T-cell (primary cell): Measurements from ENCODE around the gene LENG9. TPM values are rescaled to one million over a fixed set of nuclear protein-coding genes. Genes with fewer than 3 reads are reported as not detected.

Source experiments
- ATAC-seq, 4 experiments: fragments of 200-7000 bp in 3 of 4; fragments of 150-1000 bp in 1 of 4; cut with Tn5 transposase; replicated peaks in 1 of 4; 1 replicate in 3 of 4; 2 replicates in 1 of 4; pipeline ENCODE4 v1.10.0; 2021; ENCODE audit warnings: moderate library complexity in 3 of 4, mild to moderate bottlenecking in 2 of 4, moderate number of reproducible peaks in 1 of 4
- CTCF ChIA-PET, 2 donors: fragments of 300-600 bp; sonication (Branson Sonifier 250); formaldehyde crosslinking; loops; one replicate each; lab custom pipeline; 2022; ENCODE audit warnings: antibody characterized with exemption in 2 of 2; lab: Charles Lee
- POLR2A ChIA-PET, 2 donors: fragments of 300-600 bp; sonication (Branson Sonifier 250); formaldehyde crosslinking; loops; one replicate each; lab custom pipeline; 2022; ENCODE audit warnings: antibody characterized with exemption in 2 of 2; lab: Charles Lee
- DNase-seq, 35 experiments: peaks; one replicate each; pipeline versions ENCODE4 v3.0.0 to v3.0.0-alpha.2; 2013 to 2023
- H3K27ac ChIP-seq: one replicate; pipeline ENCODE4 v1.5.1; 2013; ENCODE audit warnings: low read length
- H3K27me3 ChIP-seq, 2 experiments: replicated peaks in 1 of 2; 1 replicate in 1 of 2; 2 replicates in 1 of 2; pipeline versions ENCODE4 v1.6.1 to v1.7.0; 2013; ENCODE audit warnings: low read length in 1 of 2, mixed read lengths in 1 of 2; ENCODE audit not compliant: control insufficient read depth in 2 of 2, insufficient read depth in 2 of 2; ENCODE audit errors: extremely low read depth in 1 of 2
- H3K36me3 ChIP-seq, 2 donors: 1 replicate in 1 of 2; 2 replicates in 1 of 2; pipeline versions ENCODE4 v1.6.1 to v1.7.0; 2013; ENCODE audit warnings: low read length in 1 of 2; ENCODE audit not compliant: control insufficient read depth in 2 of 2, insufficient read depth in 1 of 2; ENCODE audit errors: extremely low read depth in 1 of 2
- H3K4me1 ChIP-seq, 2 experiments: 1 replicate in 1 of 2; 2 replicates in 1 of 2; pipeline versions ENCODE4 v1.6.1 to v1.7.0; 2013; ENCODE audit warnings: low read length in 2 of 2, mixed read lengths in 1 of 2; ENCODE audit not compliant: insufficient read depth in 2 of 2, control insufficient read depth in 1 of 2; ENCODE audit errors: extremely low read depth in 1 of 2
- H3K4me3 ChIP-seq, 2 donors: 1 replicate in 1 of 2; 2 replicates in 1 of 2; pipeline versions ENCODE4 v1.5.1 to v1.7.0; 2013; ENCODE audit warnings: mild to moderate bottlenecking in 2 of 2, low read length in 1 of 2, moderate library complexity in 1 of 2; ENCODE audit not compliant: control insufficient read depth in 1 of 2; ENCODE audit errors: extremely low read depth in 1 of 2
- H3K9me3 ChIP-seq: 2 replicates; pipeline ENCODE4 v1.7.0; 2013
- H3K27ac Mint-ChIP-seq, 2 donors: one replicate each; pipeline ENCODE4 v1.8.0; 2020 to 2021; ENCODE audit warnings: mild to moderate bottlenecking in 2 of 2, mixed read lengths in 2 of 2
- H3K27me3 Mint-ChIP-seq, 2 donors: one replicate each; pipeline ENCODE4 v1.8.0; 2021 to 2022; ENCODE audit warnings: mixed read lengths in 2 of 2
- H3K36me3 Mint-ChIP-seq: one replicate; pipeline ENCODE4 v1.8.0; 2021; ENCODE audit warnings: mixed read lengths
- H3K4me1 Mint-ChIP-seq, 3 donors: one replicate each; pipeline ENCODE4 v1.8.0; 2020 to 2022; ENCODE audit warnings: mixed read lengths in 3 of 3, mild to moderate bottlenecking in 1 of 3
- H3K4me3 Mint-ChIP-seq, 3 donors: one replicate each; pipeline ENCODE4 v1.8.0; 2020 to 2022; ENCODE audit warnings: mild to moderate bottlenecking in 3 of 3, mixed read lengths in 3 of 3, moderate library complexity in 3 of 3
- H3K9me3 Mint-ChIP-seq, 3 donors: one replicate each; pipeline ENCODE4 v1.8.0; 2020 to 2022; ENCODE audit warnings: mixed read lengths in 3 of 3
- WGBS: methylation state at CpG from one replicate; pipeline ENCODE4 v1.1.5; 2013; ENCODE audit warnings: missing lambda C conversion rate; ENCODE audit not compliant: insufficient coverage; 5-methylcytosine and 5-hydroxymethylcytosine counted together
- total RNA-seq, 35 experiments: library from RNA in 6 of 35; stranded (reverse) in 6 of 35; fragments of 120-200 nt in 1 of 35; gene quantifications; one replicate each; pipeline versions ENCODE4 v1.2.1 to v1.2.4 and lab custom pipeline; 2013 to 2026

The LENG9 gene
- total RNA-seq, 5 donors from 2014 or later (not counting 1 experiment from before 2014, with no cell fraction given) = 2.2 to 7.9 (median 7.5) TPM

- ChIA-PET CTCF (no interaction called here), POLR2A (interaction anchor here in 1 of 2 donors (1.7 kb wide), 1 partner anchor 9 kb away, joined by 4 read pairs; the partner anchor contains the start of gene LENG9)
- H3K27me3 Mint-ChIP-seq = no peaks in the 10 kb centered on the region
- H3K4me3 ChIP-seq = no peak overlapping the region
- no peak overlapping the region for H3K27ac Mint-ChIP-seq
- peaks cover 34 to 92% of the 10 kb centered on the region in 2 donors for H3K36me3 ChIP-seq
- H3K27me3 ChIP-seq = no peaks in the 10 kb centered on the region
- no peaks in the 10 kb centered on the region for H3K9me3 Mint-ChIP-seq
- peaks cover 44 to 51% (median 45%) of the 10 kb centered on the region in 3 donors for H3K4me1 Mint-ChIP-seq
- peaks cover 6 to 61% of the 10 kb centered on the region in 2 experiments for H3K4me1 ChIP-seq
- no peak for ATAC-seq
- WGBS = 95% methylated on average over 29 of the region's 31 CpGs
- H3K36me3 Mint-ChIP-seq = peaks cover 54% of the 10 kb centered on the region
- H3K9me3 ChIP-seq = no peaks in the 10 kb centered on the region
- H3K4me3 Mint-ChIP-seq = no peak overlapping the region
- no peak overlapping the region for H3K27ac ChIP-seq
- DNase-seq = no peak
These were observed 9.4 kb downstream of the LENG9 start for GRCh38 chr19:54453921-54454780.

GRCh38 chr19:54452626-54453025, 11.0 kb downstream of the LENG9 start:
- no peaks in the 10 kb centered on the region for H3K27me3 Mint-ChIP-seq
- DNase-seq (no peak), ATAC-seq (no peak)
- POLR2A ChIA-PET = interaction anchor here (0.8 to 1.7 kb wide), 2 partner anchors 9 to 11 kb away, joined by 3 to 4 read pairs; partner anchors contain the start of gene LENG9 (in 1 of the 2)
- Histone ChIP-seq H3K36me3 (peaks cover 33 to 77% of the 10 kb centered on the region in 2 donors), H3K4me3 (no peak overlapping the region), H3K4me1 (peaks cover 10 to 57% of the 10 kb centered on the region in 2 experiments), H3K27ac (no peak overlapping the region), H3K27me3 (no peaks in the 10 kb centered on the region), H3K9me3 (no peaks in the 10 kb centered on the region)
- H3K4me3 Mint-ChIP-seq = peak overlapping the region in 1 of 3 donors; percentile 4
- H3K36me3 Mint-ChIP-seq = peaks cover 41% of the 10 kb centered on the region
- H3K9me3 Mint-ChIP-seq = no peaks in the 10 kb centered on the region
- WGBS = 85% methylated on average over 4 of the region's 11 CpGs
- CTCF ChIA-PET = no interaction called here
- H3K27ac Mint-ChIP-seq = no peak overlapping the region
- H3K4me1 Mint-ChIP-seq = peaks cover 42 to 52% (median 46%) of the 10 kb centered on the region in 3 donors

DNA sequence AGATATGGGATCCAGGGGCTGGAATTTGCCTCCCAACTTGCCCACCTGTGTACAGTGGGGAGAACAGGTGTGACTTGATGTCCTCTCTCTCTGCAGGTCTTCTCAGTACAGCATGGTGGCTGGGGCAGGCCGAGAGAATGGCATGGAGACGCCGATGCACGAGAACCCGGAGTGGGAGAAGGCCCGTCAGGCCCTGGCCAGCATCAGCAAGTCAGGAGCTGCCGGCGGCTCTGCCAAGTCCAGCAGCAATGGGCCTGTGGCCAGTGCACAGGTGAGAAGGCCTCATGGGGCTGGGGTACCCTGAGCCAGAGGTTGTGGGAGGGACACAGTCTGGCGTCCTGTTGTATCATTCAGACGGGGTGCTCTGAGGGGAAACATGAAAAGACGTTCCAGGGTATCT, 11.6 kb downstream of the LENG9 start:
- DNase-seq (no peak), ATAC-seq (no peak)
- no peak overlapping the region for H3K27ac ChIP-seq
- H3K4me3 ChIP-seq = no peak overlapping the region
- Mint-ChIP-seq H3K9me3 (no peaks in the 10 kb centered on the region), H3K4me3 (peak overlapping the region in 1 of 3 donors; percentile 100), H3K36me3 (peaks cover 41% of the 10 kb centered on the region), H3K27me3 (no peaks in the 10 kb centered on the region), H3K4me1 (peaks cover 47 to 53% (median 52%) of the 10 kb centered on the region in 3 donors), H3K27ac (no peak overlapping the region)
- H3K9me3 ChIP-seq = no peaks in the 10 kb centered on the region
- H3K4me1 ChIP-seq = peaks cover 14 to 62% of the 10 kb centered on the region in 2 experiments
- 95% methylated on average over 11 of the region's 11 CpGs for WGBS
- CTCF ChIA-PET = no interaction called here
- H3K27me3 ChIP-seq = no peaks in the 10 kb centered on the region
- POLR2A ChIA-PET = no interaction called here
- H3K36me3 ChIP-seq = peaks cover 29 to 71% of the 10 kb centered on the region in 2 donors

GRCh38 chr19:54451331-54451871, 12.2 kb downstream of the LENG9 start:
- no peak for DNase-seq
- peak overlapping the region; percentile 45 for H3K27ac ChIP-seq

GRCh38 chr19:54449701-54450069, 13.9 kb downstream of the LENG9 start:
- peaks cover 37% of the 10 kb centered on the region for H3K36me3 Mint-ChIP-seq
- peak overlapping the region; percentile 98 to 100 (median 99) for H3K4me3 Mint-ChIP-seq
- peaks cover 47 to 58% (median 53%) of the 10 kb centered on the region in 3 donors for H3K4me1 Mint-ChIP-seq
- no peaks in the 10 kb centered on the region for H3K9me3 ChIP-seq
- ChIA-PET CTCF (no interaction called here), POLR2A (no interaction called here)
- DNase-seq = no peak
- H3K27me3 ChIP-seq = no peaks in the 10 kb centered on the region
- peak overlapping the region; percentile 93 to 94 for H3K27ac Mint-ChIP-seq
- H3K4me1 ChIP-seq = peaks cover 17 to 62% of the 10 kb centered on the region in 2 experiments
- peaks cover 14 to 54% of the 10 kb centered on the region in 2 donors for H3K36me3 ChIP-seq
- H3K27me3 Mint-ChIP-seq = no peaks in the 10 kb centered on the region
- peak overlapping the region; percentile 71 to 98 for H3K4me3 ChIP-seq
- peak overlapping the region; percentile 90 for H3K27ac ChIP-seq
- no peaks in the 10 kb centered on the region for H3K9me3 Mint-ChIP-seq
- ATAC-seq = no peak
- WGBS = 2% methylated on average over 17 of the region's 21 CpGs

More at GRCh38 chr19:54451331-54451871, 12.2 kb downstream of the LENG9 start:
- no peak for ATAC-seq
- H3K9me3 Mint-ChIP-seq = no peaks in the 10 kb centered on the region
- Histone ChIP-seq H3K4me3 (no peak overlapping the region), H3K9me3 (no peaks in the 10 kb centered on the region), H3K4me1 (peaks cover 17 to 62% of the 10 kb centered on the region in 2 experiments), H3K36me3 (peaks cover 27 to 65% of the 10 kb centered on the region in 2 donors), H3K27me3 (no peaks in the 10 kb centered on the region)
- peak overlapping the region; percentile 6 to 94 for H3K27ac Mint-ChIP-seq
- peak overlapping the region; percentile 98 to 100 (median 99) for H3K4me3 Mint-ChIP-seq
- peaks cover 41% of the 10 kb centered on the region for H3K36me3 Mint-ChIP-seq
- POLR2A ChIA-PET = interaction anchor here in 1 of 2 donors (0.5 kb wide), 1 partner anchor 9 kb away, joined by 4 read pairs; no protein-coding TSS in a partner anchor
- no peaks in the 10 kb centered on the region for H3K27me3 Mint-ChIP-seq
- CTCF ChIA-PET = no interaction called here
- peaks cover 50 to 56% (median 52%) of the 10 kb centered on the region in 3 donors for H3K4me1 Mint-ChIP-seq
- 80% methylated on average over 1 of the region's 9 CpGs for WGBS
